ENCODE data around the gene NAGK. TPM values are rescaled to one million over a fixed set of nuclear protein-coding genes. Genes with fewer than 3 reads are reported as not detected.
A peak's percentile ranks its signal among the peaks of the same experiment; 100 is the strongest.

NAGK gene
- total RNA-seq, 4 donors from 2014 or later = 89.9 to 130 (median 104) TPM

DNA sequence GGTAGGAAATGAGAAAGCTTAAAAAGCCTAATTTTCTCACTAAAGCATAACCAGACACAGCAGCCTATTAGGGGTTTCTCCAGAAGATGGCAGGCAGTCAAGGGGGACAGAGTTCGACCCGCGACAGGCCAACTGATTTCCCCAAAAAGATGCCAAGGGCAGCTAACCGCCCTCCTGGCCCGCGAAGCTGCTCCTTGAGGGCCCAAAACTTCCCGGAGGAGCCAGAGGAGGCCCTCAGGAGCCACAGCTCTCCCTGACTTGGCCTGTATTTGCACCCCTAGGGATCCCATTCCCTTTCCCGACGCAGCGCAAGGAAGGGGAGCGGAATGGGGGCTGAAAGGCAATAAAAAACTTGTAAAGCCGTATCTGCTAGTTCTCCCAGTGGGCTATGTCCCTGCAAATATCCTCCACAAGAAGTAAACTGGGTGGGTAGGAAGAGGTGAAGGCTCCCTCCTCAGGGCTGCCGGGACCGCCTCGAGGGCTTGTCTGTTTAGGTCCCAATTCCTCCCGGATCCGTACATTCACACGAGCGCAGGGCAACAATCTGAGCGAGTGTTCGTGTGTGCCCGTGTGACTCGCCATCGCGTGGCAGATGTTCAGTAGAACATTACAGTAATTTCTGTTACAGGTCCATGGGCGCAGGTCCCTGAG, 756 bp upstream of the NAGK start:
- 2 to 4% methylated on average over 22 to 25 of the region's 26 CpGs for WGBS, 2 donors
- intact Hi-C loops (cut with DNase I; ENCODE audit: low total_unique reads) = no loop called here
- DNase-seq (ENCODE audit: low spot score in 2 of 2) = peak; percentile 32 to 86
- peak overlapping the region; percentile 56 for H3K4me3 ChIP-seq (ENCODE audit: low read depth, poor library complexity, severe bottlenecking)
- TF ChIP-seq, protein P1, sequence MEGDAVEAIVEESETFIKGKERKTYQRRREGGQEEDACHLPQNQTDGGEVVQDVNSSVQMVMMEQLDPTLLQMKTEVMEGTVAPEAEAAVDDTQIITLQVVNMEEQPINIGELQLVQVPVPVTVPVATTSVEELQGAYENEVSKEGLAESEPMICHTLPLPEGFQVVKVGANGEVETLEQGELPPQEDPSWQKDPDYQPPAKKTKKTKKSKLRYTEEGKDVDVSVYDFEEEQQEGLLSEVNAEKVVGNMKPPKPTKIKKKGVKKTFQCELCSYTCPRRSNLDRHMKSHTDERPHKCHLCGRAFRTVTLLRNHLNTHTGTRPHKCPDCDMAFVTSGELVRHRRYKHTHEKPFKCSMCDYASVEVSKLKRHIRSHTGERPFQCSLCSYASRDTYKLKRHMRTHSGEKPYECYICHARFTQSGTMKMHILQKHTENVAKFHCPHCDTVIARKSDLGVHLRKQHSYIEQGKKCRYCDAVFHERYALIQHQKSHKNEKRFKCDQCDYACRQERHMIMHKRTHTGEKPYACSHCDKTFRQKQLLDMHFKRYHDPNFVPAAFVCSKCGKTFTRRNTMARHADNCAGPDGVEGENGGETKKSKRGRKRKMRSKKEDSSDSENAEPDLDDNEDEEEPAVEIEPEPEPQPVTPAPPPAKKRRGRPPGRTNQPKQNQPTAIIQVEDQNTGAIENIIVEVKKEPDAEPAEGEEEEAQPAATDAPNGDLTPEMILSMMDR (IDR thresholded peaks at IDR 0.05) = no peak
- no peak for TF ChIP-seq POLR2A (IDR thresholded peaks at IDR 0.05)

DNA sequence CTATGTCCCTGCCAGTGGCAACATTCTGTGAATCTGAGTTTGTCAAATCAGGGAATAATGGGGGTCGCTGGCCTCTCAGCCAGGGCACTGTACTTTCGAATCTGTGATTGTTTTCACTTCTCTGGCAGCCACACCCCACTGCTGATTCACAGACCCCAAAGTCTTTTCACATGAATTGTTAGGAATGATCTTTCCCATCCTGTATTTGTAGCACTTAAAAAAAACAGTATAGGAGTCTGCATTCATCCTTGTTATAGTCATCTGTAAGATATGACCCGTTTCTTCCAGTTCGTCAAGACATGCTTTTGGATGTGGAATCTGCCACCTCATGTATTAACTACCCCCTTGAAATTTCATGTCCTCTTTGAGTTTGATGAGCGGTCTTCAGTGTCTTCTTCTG, 928 bp downstream of the NAGK start:
- intact Hi-C loops (cut with DNase I; ENCODE audit: low total_unique reads) = no loop called here
- peak overlapping the region; percentile 56 for H3K4me3 ChIP-seq (ENCODE audit: low read depth, poor library complexity, severe bottlenecking)
- DNase-seq (ENCODE audit: low spot score in 2 of 2) = no peak
- no peak for TF ChIP-seq POLR2A (IDR thresholded peaks at IDR 0.05)
- TF ChIP-seq, protein P1 (IDR thresholded peaks at IDR 0.05) = no peak
- WGBS, 2 donors = 33% methylated on average over 5 of the region's 5 CpGs

- H3K4me3 ChIP-seq (ENCODE audit: low read depth, poor library complexity, severe bottlenecking) = no peak overlapping the region
- WGBS, 2 donors = 20 to 26% methylated on average over 10 of the region's 10 CpGs
- no peak for TF ChIP-seq POLR2A (IDR thresholded peaks at IDR 0.05)
- TF ChIP-seq, protein P1 (IDR thresholded peaks at IDR 0.05) = no peak
- DNase-seq (ENCODE audit: low spot score in 2 of 2) = peak; percentile 41 to 89
- intact Hi-C loops (cut with DNase I; ENCODE audit: low total_unique reads) = no loop called here
These were observed 2.0 kb downstream of the NAGK start for GRCh38 chr2:71070294-71071093.

DNA sequence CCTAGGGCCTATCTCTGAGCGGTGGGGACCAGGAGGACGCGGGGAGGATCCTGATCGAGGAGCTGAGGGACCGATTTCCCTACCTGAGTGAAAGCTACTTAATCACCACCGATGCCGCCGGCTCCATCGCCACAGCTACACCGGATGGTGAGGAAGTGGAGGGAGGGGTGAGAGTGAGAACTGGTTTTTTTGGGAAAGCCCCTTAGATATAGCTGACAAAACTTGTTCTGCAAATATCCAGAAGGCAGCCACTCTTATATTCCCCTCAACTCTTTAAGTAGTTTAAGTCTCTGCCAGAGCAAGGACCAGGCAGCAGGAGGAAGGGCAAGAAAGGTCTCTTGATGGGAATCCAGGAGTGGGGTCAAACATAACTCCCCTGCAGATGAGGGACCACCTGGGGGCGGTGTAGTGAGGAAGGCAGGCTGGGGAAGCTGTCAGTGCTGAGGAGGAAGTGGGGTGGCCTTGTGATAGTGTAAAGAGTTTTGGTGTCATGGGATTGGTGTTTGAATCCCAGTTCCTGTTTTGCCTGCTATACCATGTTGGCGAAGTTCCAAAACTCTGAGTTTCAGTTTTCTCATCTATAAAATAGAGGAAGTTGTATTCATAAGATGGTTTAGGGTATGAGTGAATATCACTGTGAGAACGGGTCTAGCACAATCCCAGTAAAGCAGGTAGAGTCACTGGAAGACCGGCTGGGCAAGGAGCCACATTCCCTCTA, 3.4 kb downstream of the NAGK start:
- H3K4me3 ChIP-seq (ENCODE audit: low read depth, poor library complexity, severe bottlenecking) = no peak overlapping the region
- intact Hi-C loops (cut with DNase I; ENCODE audit: low total_unique reads) = no loop called here
- DNase-seq (ENCODE audit: low spot score in 2 of 2) = peak; percentile 41 to 80
- 33 to 49% methylated on average over 14 of the region's 14 CpGs for WGBS, 2 donors
- TF ChIP-seq, protein P1 (IDR thresholded peaks at IDR 0.05) = no peak
- TF ChIP-seq POLR2A (IDR thresholded peaks at IDR 0.05) = no peak

- intact Hi-C loops (cut with DNase I; ENCODE audit: low total_unique reads) = no loop called here
- TF ChIP-seq, protein P1 (IDR thresholded peaks at IDR 0.05) = no peak
- no peak for TF ChIP-seq POLR2A (IDR thresholded peaks at IDR 0.05)
- no peak for DNase-seq (ENCODE audit: low spot score in 2 of 2)
- no peak overlapping the region for H3K4me3 ChIP-seq (ENCODE audit: low read depth, poor library complexity, severe bottlenecking)
- 48 to 49% methylated on average over 4 of the region's 4 CpGs for WGBS, 2 donors
These were observed 4.0 kb downstream of the NAGK start for GRCh38 chr2:71072492-71072891.

Measured in lower leg skin (tissue), 4 donors.